PC-9 (cell line): ENCODE measurements around the gene DNM3. TPM values are rescaled to one million over a fixed set of nuclear protein-coding genes. Genes with fewer than 3 reads are reported as not detected.

Experiments used
- BruUV-seq: library from RNA; stranded (reverse); fragments of 400-500 nt; replicated peaks from 2 replicates; lab custom pipeline; 2021; lab: Mats Ljungman, UMichigan
- CTCF ChIA-PET: fragments of 300-600 bp; sonication (Branson Sonifier 250); formaldehyde crosslinking; loops from one replicate; lab custom pipeline; 2022; ENCODE audit warnings: antibody characterized with exemption; lab: Charles Lee
- POLR2A ChIA-PET: fragments of 300-600 bp; sonication (Branson Sonifier 250); formaldehyde crosslinking; loops from one replicate; lab custom pipeline; 2022; ENCODE audit warnings: antibody characterized with exemption; ENCODE audit not compliant: unreplicated experiment; lab: Charles Lee
- DNase-seq, 2 experiments: peaks; one replicate each; pipeline versions ENCODE4 v3.0.0 to v3.0.0-alpha.2; 2015 to 2022; ENCODE audit warnings: mixed read lengths in 1 of 2
- H2AFZ ChIP-seq: fragments of 200-600 bp; sonication (generic); 2 replicates; pipeline ENCODE4 v1.8.1; 2017; ENCODE audit warnings: antibody characterized with exemption
- H3F3A ChIP-seq: fragments of 200-600 bp; sonication (generic); 2 replicates; pipeline ENCODE4 v1.8.1; 2017; ENCODE audit warnings: antibody characterized with exemption, mild to moderate bottlenecking, low read depth; ENCODE audit not compliant: insufficient read depth
- H3K27ac ChIP-seq: fragments of 200-600 bp; sonication (generic); 2 replicates; pipeline ENCODE4 v1.6.1; 2016; ENCODE audit warnings: mixed run types
- H3K27me3 ChIP-seq: fragments of 200-600 bp; sonication (generic); 2 replicates; pipeline ENCODE4 v1.6.1; 2016; ENCODE audit warnings: low read depth, mixed run types; ENCODE audit not compliant: insufficient read depth
- H3K36me3 ChIP-seq: fragments of 200-600 bp; sonication (generic); 2 replicates; pipeline ENCODE4 v1.6.1; 2016; ENCODE audit warnings: low read depth, mixed run types
- H3K4me1 ChIP-seq: fragments of 200-600 bp; sonication (generic); replicated peaks from 2 replicates; pipeline ENCODE4 v1.6.1; 2016; ENCODE audit warnings: mixed run types; ENCODE audit not compliant: insufficient read depth
- H3K4me2 ChIP-seq: fragments of 200-600 bp; sonication (generic); 2 replicates; pipeline ENCODE4 v1.6.1; 2017; ENCODE audit warnings: mixed run types
- H3K4me3 ChIP-seq: fragments of 200-600 bp; sonication (generic); 2 replicates; pipeline ENCODE4 v1.6.1; 2016; ENCODE audit warnings: mixed run types
- H3K79me2 ChIP-seq: fragments of 200-600 bp; sonication (generic); 2 replicates; pipeline ENCODE4 v1.6.1; 2017; ENCODE audit warnings: low read depth, mixed run types
- H3K9me2 ChIP-seq: fragments of 200-600 bp; sonication (generic); 2 replicates; pipeline ENCODE4 v1.8.1; 2017; ENCODE audit warnings: mild to moderate bottlenecking; ENCODE audit not compliant: insufficient read depth
- H3K9me3 ChIP-seq: fragments of 200-600 bp; sonication (generic); 2 replicates; pipeline ENCODE4 v1.8.1; 2016; ENCODE audit warnings: low read depth; ENCODE audit not compliant: insufficient read depth
- H4K20me1 ChIP-seq: fragments of 200-600 bp; sonication (generic); 2 replicates; pipeline ENCODE4 v1.8.1; 2017; ENCODE audit not compliant: insufficient read depth
- EZH2 ChIP-seq: fragments of 200-600 bp; sonication (generic); IDR thresholded peaks from 2 replicates; pipeline ENCODE4 v1.8.0; 2017; ENCODE audit warnings: antibody characterized with exemption, low read depth
- intact Hi-C: fragments of 100-400 bp; cut with micrococcal nuclease; formaldehyde crosslinking; loops from one replicate; pipeline ENCODE4 v1.10.0; 2022; ENCODE audit not compliant: unreplicated experiment
- total RNA-seq: library from RNA; stranded (reverse); gene quantifications from 2 replicates; pipeline ENCODE4 v1.2.3, GENCODE V29; 2021
- TF ChIP-seq, protein P1 (sequence below): fragments of 200-600 bp; sonication (generic); conservative IDR thresholded peaks from 2 replicates; pipeline ENCODE4 v1.6.1; 2017; ENCODE audit warnings: mixed run types, antibody characterized with exemption, mild to moderate bottlenecking, moderate library complexity

Gene DNM3
- total RNA-seq, 1 experiment from 2014 or later = 1.7 TPM

DNA sequence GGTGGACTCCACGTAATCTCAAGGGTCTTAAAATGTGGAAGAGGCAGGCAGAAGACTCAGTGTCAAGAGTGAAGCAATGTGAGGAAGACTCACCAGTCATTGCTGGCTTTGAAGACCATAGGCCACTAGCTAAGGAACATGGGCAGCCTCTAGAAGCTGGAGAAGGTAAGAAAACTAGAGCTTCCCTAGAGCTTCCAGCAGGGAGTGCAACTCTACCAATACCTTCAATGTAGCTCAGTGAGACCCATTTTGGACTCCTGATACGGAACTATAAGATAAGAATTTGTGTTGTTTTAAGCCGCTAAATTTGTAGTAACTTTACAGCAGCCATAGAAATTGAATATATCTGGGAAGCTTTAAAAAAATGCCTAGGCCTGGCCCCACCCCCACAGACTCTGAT is 41.0 kb upstream of the DNM3 start:
- intact Hi-C loops = loop anchor here (5.0 kb wide), 3 partner anchors 153 to 922 kb away; no protein-coding TSS in a partner anchor
- H3K9me3 ChIP-seq = no peaks in the 10 kb centered on the region
- H3K79me2 ChIP-seq = no peaks in the 10 kb centered on the region
- no peaks in the 10 kb centered on the region for H3K27me3 ChIP-seq
- H3K4me3 ChIP-seq = no peak overlapping the region
- H3K9me2 ChIP-seq = no peaks in the 10 kb centered on the region
- H2AFZ ChIP-seq = no peak overlapping the region
- no peak for TF ChIP-seq EZH2
- TF ChIP-seq, protein P1, sequence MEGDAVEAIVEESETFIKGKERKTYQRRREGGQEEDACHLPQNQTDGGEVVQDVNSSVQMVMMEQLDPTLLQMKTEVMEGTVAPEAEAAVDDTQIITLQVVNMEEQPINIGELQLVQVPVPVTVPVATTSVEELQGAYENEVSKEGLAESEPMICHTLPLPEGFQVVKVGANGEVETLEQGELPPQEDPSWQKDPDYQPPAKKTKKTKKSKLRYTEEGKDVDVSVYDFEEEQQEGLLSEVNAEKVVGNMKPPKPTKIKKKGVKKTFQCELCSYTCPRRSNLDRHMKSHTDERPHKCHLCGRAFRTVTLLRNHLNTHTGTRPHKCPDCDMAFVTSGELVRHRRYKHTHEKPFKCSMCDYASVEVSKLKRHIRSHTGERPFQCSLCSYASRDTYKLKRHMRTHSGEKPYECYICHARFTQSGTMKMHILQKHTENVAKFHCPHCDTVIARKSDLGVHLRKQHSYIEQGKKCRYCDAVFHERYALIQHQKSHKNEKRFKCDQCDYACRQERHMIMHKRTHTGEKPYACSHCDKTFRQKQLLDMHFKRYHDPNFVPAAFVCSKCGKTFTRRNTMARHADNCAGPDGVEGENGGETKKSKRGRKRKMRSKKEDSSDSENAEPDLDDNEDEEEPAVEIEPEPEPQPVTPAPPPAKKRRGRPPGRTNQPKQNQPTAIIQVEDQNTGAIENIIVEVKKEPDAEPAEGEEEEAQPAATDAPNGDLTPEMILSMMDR = no peak
- ChIA-PET POLR2A (interaction anchor here (0.6 to 0.7 kb wide), 2 partner anchors 47 to 179 kb away, joined by 3 read pairs; no protein-coding TSS in a partner anchor), CTCF (interaction anchor here (1.7 to 4.7 kb wide), 3 partner anchors 155 to 188 kb away, joined by 4 to 50 read pairs (median 11); no protein-coding TSS in a partner anchor)
- 0 out of 2 replicates have a peak, but pooled peaks cover 9% of the 10 kb centered on the region for H3F3A ChIP-seq
- no peak for DNase-seq
- H3K4me2 ChIP-seq = no peak overlapping the region
- no peaks in the 10 kb centered on the region for H3K4me1 ChIP-seq
- H3K27ac ChIP-seq = no peak overlapping the region
- no TSS peak for BruUV-seq
- H3K36me3 ChIP-seq = peaks cover 9% of the 10 kb centered on the region; the same call in 1 of the 2 replicates
- H4K20me1 ChIP-seq = no peaks in the 10 kb centered on the region

DNA sequence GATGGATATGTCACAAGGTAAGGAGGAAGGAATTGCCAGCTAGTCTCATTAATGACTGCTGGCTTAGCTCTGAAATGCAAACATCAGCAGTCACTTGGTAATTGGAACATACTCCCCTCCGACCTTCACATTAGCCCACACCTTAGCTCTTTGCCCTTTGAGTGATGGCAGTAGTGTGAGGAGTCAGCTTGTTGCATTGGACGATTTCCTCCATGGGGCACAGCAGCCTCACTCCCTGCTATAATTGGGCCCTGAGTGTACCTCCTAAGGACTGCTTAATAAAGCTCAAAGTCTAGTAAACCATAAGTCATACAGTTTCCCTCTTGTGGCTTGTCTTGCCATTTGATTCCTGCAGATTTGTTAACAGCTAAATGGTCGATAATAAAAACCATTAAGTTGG is 40.4 kb upstream of the DNM3 start:
- CTCF ChIA-PET = interaction anchor here (0.6 to 4.7 kb wide), 5 partner anchors 156 to 598 kb away, joined by 4 to 50 read pairs (median 7); no protein-coding TSS in a partner anchor

DNA sequence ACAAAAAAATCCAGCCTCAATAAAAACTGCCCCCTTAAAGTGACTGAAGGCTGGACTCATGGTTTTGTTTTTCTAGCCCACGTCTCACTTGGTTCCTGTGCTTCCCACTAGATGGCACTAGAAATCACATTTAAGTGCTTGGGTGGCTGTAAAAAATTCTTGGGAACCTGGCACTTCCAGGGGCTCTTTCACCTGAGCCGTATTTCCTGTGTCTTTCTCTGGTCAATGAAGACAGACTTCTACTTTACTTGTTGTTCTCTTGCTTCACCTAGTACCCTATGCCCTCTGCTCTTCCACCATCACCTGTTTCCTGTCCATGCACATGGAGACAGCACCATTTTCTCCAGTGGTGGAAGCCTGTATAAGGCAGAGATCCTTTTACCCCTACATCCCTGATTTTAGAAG is 39.8 kb upstream of the DNM3 start:
- BruUV-seq = no TSS peak
- POLR2A ChIA-PET = no interaction called here

More for the DNA sequence above, 40.4 kb upstream of the DNM3 start:
- H3K4me1 ChIP-seq = no peaks in the 10 kb centered on the region
- 0 out of 2 replicates have a peak, but pooled peaks cover 9% of the 10 kb centered on the region for H3F3A ChIP-seq
- intact Hi-C loops = loop anchor here (1.0 to 5.0 kb wide), 4 partner anchors 154 to 921 kb away; no protein-coding TSS in a partner anchor
- no peaks in the 10 kb centered on the region for H4K20me1 ChIP-seq
- no peak overlapping the region for H3K27ac ChIP-seq
- H2AFZ ChIP-seq = no peak overlapping the region
- H3K4me2 ChIP-seq = no peak overlapping the region
- no peaks in the 10 kb centered on the region for H3K27me3 ChIP-seq
- no peak overlapping the region for H3K4me3 ChIP-seq
- H3K79me2 ChIP-seq = no peaks in the 10 kb centered on the region
- peaks cover 5% of the 10 kb centered on the region; the same call in 1 of the 2 replicates for H3K36me3 ChIP-seq
- TF ChIP-seq, protein P1 = no peak
- TF ChIP-seq EZH2 = no peak
- BruUV-seq = no TSS peak
- DNase-seq = no peak
- H3K9me2 ChIP-seq = no peaks in the 10 kb centered on the region
- H3K9me3 ChIP-seq = no peaks in the 10 kb centered on the region
- POLR2A ChIA-PET = interaction anchor here (0.6 to 0.7 kb wide), 2 partner anchors 47 to 179 kb away, joined by 3 read pairs; no protein-coding TSS in a partner anchor

More for the DNA sequence above, 39.8 kb upstream of the DNM3 start:
- Histone ChIP-seq H3K36me3 (peaks cover 5% of the 10 kb centered on the region; the same call in 1 of the 2 replicates), H4K20me1 (no peaks in the 10 kb centered on the region), H3K9me2 (no peaks in the 10 kb centered on the region), H3K4me1 (no peaks in the 10 kb centered on the region), H3K9me3 (no peaks in the 10 kb centered on the region), H3F3A (0 out of 2 replicates have a peak, but pooled peaks cover 9% of the 10 kb centered on the region), H2AFZ (no peak overlapping the region), H3K4me2 (no peak overlapping the region), H3K4me3 (no peak overlapping the region), H3K27ac (no peak overlapping the region), H3K27me3 (no peaks in the 10 kb centered on the region), H3K79me2 (no peaks in the 10 kb centered on the region)
- intact Hi-C loops = loop anchor here (1.0 to 5.0 kb wide), 4 partner anchors 154 to 921 kb away; no protein-coding TSS in a partner anchor
- CTCF ChIA-PET = interaction anchor here (0.5 to 4.7 kb wide), 8 partner anchors 15 to 836 kb away, joined by 3 to 50 read pairs (median 4); no protein-coding TSS in a partner anchor
- DNase-seq = peak in 1 of 2 experiments; percentile 43
- TF ChIP-seq, protein P1 = peak; percentile 82
- TF ChIP-seq EZH2 = no peak
